Esophagus muscularis mucosa (tissue), 4 donors: ENCODE results near the gene OR1K1. TPM values are rescaled to one million over a fixed set of nuclear protein-coding genes. Genes with fewer than 3 reads are reported as not detected.
"Not testable (repeated sequence)": the region's sequence is repeated elsewhere in the genome, so short reads cannot be mapped to it uniquely, and the experiment has no call there.

Source experiments
- DNase-seq: peaks from one replicate; pipeline ENCODE4 v3.0.0-alpha.2; 2017; ENCODE audit errors: extremely low spot score
- H3K27ac ChIP-seq, 4 donors: fragments of 200-600 bp; sonication (generic); replicated peaks in 1 of 4; 1 replicate in 3 of 4; 2 replicates in 1 of 4; pipeline ENCODE4 v1.5.1; 2016 to 2019; ENCODE audit warnings: mild to moderate bottlenecking in 1 of 4
- H3K27me3 ChIP-seq, 4 donors: fragments of 200-600 bp; sonication (generic); one replicate each; pipeline versions ENCODE4 v1.5.1 to v1.6.0; 2016 to 2019
- H3K36me3 ChIP-seq, 4 donors: fragments of 200-600 bp; sonication (generic); one replicate each; pipeline ENCODE4 v1.5.1; 2016 to 2019
- H3K4me1 ChIP-seq, 4 donors: fragments of 200-600 bp; sonication (generic); one replicate each; pipeline ENCODE4 v1.5.1; 2016 to 2019
- H3K4me3 ChIP-seq, 4 donors: fragments of 200-600 bp; sonication (generic); 1 replicate in 2 of 4; 2 replicates in 2 of 4; pipeline ENCODE4 v1.5.1; 2016 to 2019; ENCODE audit warnings: mild to moderate bottlenecking in 4 of 4, moderate library complexity in 1 of 4
- H3K9me3 ChIP-seq, 4 donors: fragments of 200-600 bp; sonication (generic); 1 replicate in 3 of 4; 2 replicates in 1 of 4; pipeline ENCODE4 v1.5.1; 2016 to 2019
- CTCF ChIP-seq, 3 experiments: fragments of 200-600 bp in 2 of 3; fragments of 450-650 bp in 1 of 3; sonication (generic) in 2 of 3; IDR thresholded peaks; one replicate each; pipeline ENCODE4 v1.5.1; 2017 to 2019; ENCODE audit warnings: antibody characterized with exemption in 3 of 3, mild to moderate bottlenecking in 2 of 3, moderate library complexity in 1 of 3
- EP300 ChIP-seq: sonication (generic); formaldehyde crosslinking; IDR thresholded peaks from one replicate; pipeline ENCODE4 v1.6.1; 2017; ENCODE audit warnings: antibody characterized with exemption
- POLR2A ChIP-seq: fragments of 450-650 bp; IDR thresholded peaks from one replicate; pipeline ENCODE4 v1.6.1; 2017; ENCODE audit warnings: antibody characterized with exemption, moderate library complexity, mild to moderate bottlenecking, low read depth
- POLR2AphosphoS5 ChIP-seq, 2 donors: sonication (generic); formaldehyde crosslinking; IDR thresholded peaks; one replicate each; pipeline ENCODE4 v1.6.1; 2017; ENCODE audit warnings: antibody characterized with exemption in 2 of 2
- WGBS: methylation state at CpG from one replicate; pipeline ENCODE4 v1.1.5; 2018; 5-methylcytosine and 5-hydroxymethylcytosine counted together
- intact Hi-C: fragments of 100-400 bp; cut with DNase I; formaldehyde crosslinking; loops from one replicate; pipeline ENCODE4 v1.15.1; 2023
- total RNA-seq, 4 donors: library from RNA; depleted of rRNA; stranded (reverse); fragments of >200 nt; gene quantifications; one replicate each; pipeline versions ENCODE4 v1.1.0 to v1.2.1, GENCODE V29; 2016

Gene OR1K1
- total RNA-seq, 4 donors from 2014 or later: not detected

GRCh38 chr9:122835313-122835731, 35.4 kb downstream of the OR1K1 start:
- Histone ChIP-seq H3K27ac (no peak overlapping the region), H3K9me3 (no peaks in the 10 kb centered on the region), H3K27me3 (no peaks in the 10 kb centered on the region), H3K4me3 (no peak overlapping the region), H3K36me3 (no peaks in the 10 kb centered on the region), H3K4me1 (no peaks in the 10 kb centered on the region)
- no peak for TF ChIP-seq POLR2AphosphoS5 (IDR thresholded peaks at IDR 0.05)
- TF ChIP-seq EP300: no peak
- no peak for TF ChIP-seq POLR2A
- intact Hi-C loops: no loop called here
- no peak for DNase-seq
- 58% methylated on average over 4 of the region's 4 CpGs for WGBS

- intact Hi-C loops: no loop called here
- no peak overlapping the region for H3K4me3 ChIP-seq
- no peaks in the 10 kb centered on the region for H3K36me3 ChIP-seq
- H3K4me1 ChIP-seq: no peaks in the 10 kb centered on the region
- no peak for DNase-seq
- H3K9me3 ChIP-seq: no peaks in the 10 kb centered on the region
- no peak overlapping the region for H3K27ac ChIP-seq
- 96% methylated on average over 14 of the region's 14 CpGs for WGBS
- no peaks in the 10 kb centered on the region for H3K27me3 ChIP-seq
- no peak for TF ChIP-seq EP300
Measured at GRCh38 chr9:122837266-122837850, 37.4 kb downstream of the OR1K1 start.

- H3K27ac ChIP-seq, intact Hi-C loops, H3K9me3 ChIP-seq, H3K36me3 ChIP-seq, H3K4me1 ChIP-seq, H3K4me3 ChIP-seq, DNase-seq, H3K27me3 ChIP-seq: not testable (repeated sequence)
- 82% methylated on average over 3 of the region's 3 CpGs for WGBS
Measured at GRCh38 chr9:122838441-122838840, 38.5 kb downstream of the OR1K1 start.

- TF ChIP-seq POLR2A (no peak), CTCF (IDR thresholded peaks at IDR 0.05) (no peak), EP300 (no peak), POLR2AphosphoS5 (IDR thresholded peaks at IDR 0.05) (no peak)
- peaks cover 0 to 9% (median 1%) of the 10 kb centered on the region in 4 donors for H3K36me3 ChIP-seq
- H3K4me1 ChIP-seq: peaks cover 0 to 3% (median 0%) of the 10 kb centered on the region in 4 donors
- H3K4me3 ChIP-seq: no peak overlapping the region
- DNase-seq: no peak
- no peaks in the 10 kb centered on the region for H3K9me3 ChIP-seq
- H3K27me3 ChIP-seq: no peaks in the 10 kb centered on the region
- intact Hi-C loops: no loop called here
- H3K27ac ChIP-seq: no peak overlapping the region
- WGBS: 71% methylated on average over 4 of the region's 4 CpGs
Measured at GRCh38 chr9:122841501-122841900, 41.6 kb downstream of the OR1K1 start.

GRCh38 chr9:122844137-122844536, 44.2 kb downstream of the OR1K1 start:
- Histone ChIP-seq H3K4me1 (peaks cover 0 to 3% (median 0%) of the 10 kb centered on the region in 4 donors), H3K27ac (no peak overlapping the region), H3K4me3 (no peak overlapping the region), H3K9me3 (no peaks in the 10 kb centered on the region), H3K36me3 (peaks cover 3 to 29% (median 18%) of the 10 kb centered on the region in 4 donors), H3K27me3 (no peaks in the 10 kb centered on the region)
- 96% methylated on average over 1 of the region's 1 CpG for WGBS
- no peak for DNase-seq
- intact Hi-C loops: no loop called here
- TF ChIP-seq CTCF (IDR thresholded peaks at IDR 0.05) (no peak), POLR2A (no peak), POLR2AphosphoS5 (IDR thresholded peaks at IDR 0.05) (no peak), EP300 (no peak)

GRCh38 chr9:122845116-122845515, 45.2 kb downstream of the OR1K1 start:
- Histone ChIP-seq H3K4me3 (no peak overlapping the region), H3K4me1 (peaks cover 0 to 3% (median 0%) of the 10 kb centered on the region in 4 donors), H3K27me3 (no peaks in the 10 kb centered on the region), H3K9me3 (no peaks in the 10 kb centered on the region), H3K36me3 (peaks cover 10 to 39% (median 27%) of the 10 kb centered on the region in 4 donors), H3K27ac (no peak overlapping the region)
- TF ChIP-seq EP300 (no peak), POLR2AphosphoS5 (IDR thresholded peaks at IDR 0.05) (no peak), POLR2A (no peak), CTCF (IDR thresholded peaks at IDR 0.05) (no peak)
- DNase-seq: no peak
- intact Hi-C loops: no loop called here
- 85% methylated on average over 3 of the region's 3 CpGs for WGBS
